ENCODE measurements around the gene EVL.

DNA sequence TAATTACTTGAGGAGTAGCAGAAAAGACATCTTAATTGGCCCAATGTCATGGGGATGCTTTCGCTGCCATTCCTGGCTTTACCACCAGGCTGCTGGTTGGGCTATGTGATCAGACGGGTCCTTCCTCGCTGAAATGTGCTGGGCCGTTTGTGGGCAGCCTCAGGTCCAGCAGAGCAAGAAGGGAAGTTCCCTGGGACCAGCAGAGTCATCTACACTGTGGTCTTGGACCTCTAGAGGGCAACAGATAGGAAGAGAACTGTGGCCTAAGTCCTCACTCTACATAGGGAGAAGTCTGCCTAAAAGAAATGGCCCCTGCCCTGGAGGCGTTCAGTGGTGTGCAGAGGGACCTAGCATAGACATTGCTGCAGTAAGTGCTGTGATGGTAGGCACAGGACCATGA, 10.9 kb downstream of the EVL start:
- no peak for TF ChIP-seq ARNT (IDR thresholded peaks at IDR 0.05)
- no peak for TF ChIP-seq FOXK2 (IDR thresholded peaks at IDR 0.05)
- no peak for TF ChIP-seq FOXM1 (IDR thresholded peaks at IDR 0.05; ENCODE audit: borderline replicate concordance)
- TF ChIP-seq ZNF384 (IDR thresholded peaks at IDR 0.05): no peak
- TF ChIP-seq NFRKB (IDR thresholded peaks at IDR 0.05): no peak
- no peak for TF ChIP-seq SUZ12 (IDR thresholded peaks at IDR 0.05)
- no peak for TF ChIP-seq LEF1 (IDR thresholded peaks at IDR 0.05; ENCODE audit: borderline replicate concordance)
- no peak for TF ChIP-seq CTBP1 (IDR thresholded peaks at IDR 0.05; ENCODE audit: borderline replicate concordance)
- TF ChIP-seq TARDBP (IDR thresholded peaks at IDR 0.05): no peak
- no peak for TF ChIP-seq SP1 (IDR thresholded peaks at IDR 0.05)
- no peak for TF ChIP-seq ELF4 (IDR thresholded peaks at IDR 0.05)
- TF ChIP-seq, protein P1, sequence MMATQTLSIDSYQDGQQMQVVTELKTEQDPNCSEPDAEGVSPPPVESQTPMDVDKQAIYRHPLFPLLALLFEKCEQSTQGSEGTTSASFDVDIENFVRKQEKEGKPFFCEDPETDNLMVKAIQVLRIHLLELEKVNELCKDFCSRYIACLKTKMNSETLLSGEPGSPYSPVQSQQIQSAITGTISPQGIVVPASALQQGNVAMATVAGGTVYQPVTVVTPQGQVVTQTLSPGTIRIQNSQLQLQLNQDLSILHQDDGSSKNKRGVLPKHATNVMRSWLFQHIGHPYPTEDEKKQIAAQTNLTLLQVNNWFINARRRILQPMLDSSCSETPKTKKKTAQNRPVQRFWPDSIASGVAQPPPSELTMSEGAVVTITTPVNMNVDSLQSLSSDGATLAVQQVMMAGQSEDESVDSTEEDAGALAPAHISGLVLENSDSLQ (IDR thresholded peaks at IDR 0.05): no peak
- TF ChIP-seq HDGF (IDR thresholded peaks at IDR 0.05; ENCODE audit: borderline replicate concordance): no peak
